Adipocyte (in vitro differentiated cells): Measurements from ENCODE around the gene SLC10A2.

Source experiments
- DNase-seq: peaks from one replicate; pipeline ENCODE4 v3.0.0-alpha.2; 2015; ENCODE audit warnings: low read depth
- H3K27me3 ChIP-seq: replicated peaks from 2 replicates; pipeline ENCODE4 v1.7.0; 2013; ENCODE audit warnings: mild to moderate bottlenecking, low read length, moderate library complexity; ENCODE audit not compliant: control insufficient read depth, insufficient read depth
- H3K36me3 ChIP-seq: 2 replicates; pipeline ENCODE4 v1.7.0; 2013; ENCODE audit warnings: low read length, mild to moderate bottlenecking, moderate library complexity; ENCODE audit not compliant: control insufficient read depth, insufficient read depth, severe bottlenecking
- H3K4me1 ChIP-seq: 2 replicates; pipeline ENCODE4 v1.7.0; 2013; ENCODE audit warnings: mild to moderate bottlenecking, low read length, moderate library complexity; ENCODE audit not compliant: control insufficient read depth, insufficient read depth
- H3K4me3 ChIP-seq: 2 replicates; pipeline ENCODE4 v1.7.0; 2013; ENCODE audit warnings: mild to moderate bottlenecking, low read length, moderate library complexity
- H3K9ac ChIP-seq: 2 replicates; pipeline ENCODE4 v1.7.0; 2013; ENCODE audit warnings: mild to moderate bottlenecking, low read length, moderate library complexity
- H3K9me3 ChIP-seq: 2 replicates; pipeline ENCODE4 v1.7.0; 2013; ENCODE audit warnings: mild to moderate bottlenecking, low read length, moderate library complexity; ENCODE audit not compliant: control insufficient read depth

Gene SLC10A2

DNA sequence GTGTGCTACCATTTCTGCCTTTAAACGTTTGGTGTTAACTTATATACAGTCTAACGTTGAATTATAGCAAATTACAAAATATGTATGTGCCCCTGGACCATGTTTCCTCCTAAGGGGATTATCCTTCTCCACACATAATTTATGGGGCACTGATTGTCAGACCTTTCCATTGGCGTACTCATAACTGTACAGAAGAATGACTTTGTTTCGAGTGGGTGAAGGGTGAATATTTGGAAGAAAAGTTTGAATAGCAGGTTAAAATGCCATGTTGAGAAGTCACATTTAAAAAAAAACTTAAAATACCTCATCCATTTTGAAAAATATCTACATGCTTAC, 58.8 kb downstream of the SLC10A2 start:
- H3K27me3 ChIP-seq = no peaks in the 10 kb centered on the region
- no peaks in the 10 kb centered on the region for H3K36me3 ChIP-seq
- no peak for DNase-seq
- no peak overlapping the region for H3K9ac ChIP-seq
- no peaks in the 10 kb centered on the region for H3K9me3 ChIP-seq
- H3K4me1 ChIP-seq = peaks cover 9% of the 10 kb centered on the region
- no peak overlapping the region for H3K4me3 ChIP-seq

GRCh38 chr13:103006641-103007426, 59.4 kb downstream of the SLC10A2 start:
- no peak for DNase-seq
- Histone ChIP-seq H3K36me3 (no peaks in the 10 kb centered on the region), H3K9me3 (no peaks in the 10 kb centered on the region), H3K4me1 (peaks cover 9% of the 10 kb centered on the region), H3K27me3 (no peaks in the 10 kb centered on the region), H3K4me3 (no peak overlapping the region), H3K9ac (no peak overlapping the region)

DNA sequence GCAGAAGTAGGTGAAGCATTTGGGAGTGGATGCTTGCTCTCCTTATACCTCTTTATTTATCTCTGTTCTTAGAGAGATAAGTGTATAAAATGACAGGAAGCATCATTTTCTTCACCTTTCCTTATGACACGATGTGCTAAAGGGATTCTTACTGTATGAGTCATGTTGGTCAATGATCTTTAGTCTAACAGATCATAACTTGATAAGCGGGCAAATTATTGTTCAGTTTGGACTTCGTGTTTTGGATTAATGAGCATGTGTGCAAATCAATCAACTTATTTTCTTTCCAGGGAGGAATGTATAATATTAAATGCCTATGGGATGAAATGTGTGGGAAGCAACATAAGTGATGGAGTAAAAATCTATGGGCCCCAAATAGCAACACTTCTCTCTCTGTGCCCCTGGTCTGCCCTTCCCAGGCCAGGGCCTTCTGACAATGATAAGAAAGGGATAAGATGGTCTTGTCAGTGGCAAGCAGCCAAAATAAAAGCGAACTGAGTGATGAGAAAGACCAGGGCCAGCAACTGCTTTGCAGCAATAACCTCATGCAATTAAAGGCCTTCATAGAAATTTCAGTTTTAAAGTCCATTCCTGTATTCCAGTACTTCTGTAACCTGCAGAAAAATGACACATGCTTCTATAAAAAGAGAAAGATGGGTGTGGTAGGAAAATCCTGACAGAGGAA, 61.4 kb downstream of the SLC10A2 start:
- peaks cover 9% of the 10 kb centered on the region for H3K4me1 ChIP-seq
- no peak for DNase-seq
- no peak overlapping the region for H3K9ac ChIP-seq
- H3K4me3 ChIP-seq = no peak overlapping the region
- H3K9me3 ChIP-seq = no peaks in the 10 kb centered on the region
- H3K36me3 ChIP-seq = no peaks in the 10 kb centered on the region
- H3K27me3 ChIP-seq = no peaks in the 10 kb centered on the region

DNA sequence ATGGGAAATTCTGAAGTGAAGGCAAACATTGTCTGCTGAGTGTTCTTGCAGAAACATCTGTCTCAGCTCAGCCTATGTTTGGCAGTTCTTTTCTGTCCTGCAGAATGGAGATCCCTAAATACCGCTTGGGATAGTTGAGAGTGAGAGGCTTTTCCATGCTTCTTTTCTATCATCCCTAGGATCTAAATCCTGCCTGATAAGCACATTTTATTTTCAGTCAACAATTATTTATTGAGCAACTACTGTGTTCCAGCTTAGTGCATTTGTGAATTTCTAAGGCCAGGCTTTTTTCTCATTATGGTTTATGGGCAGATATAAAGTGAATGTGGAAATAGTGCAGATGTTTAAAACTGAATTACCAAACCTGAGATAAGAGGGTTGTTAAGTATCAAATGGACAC, 62.6 kb downstream of the SLC10A2 start:
- no peaks in the 10 kb centered on the region for H3K9me3 ChIP-seq
- no peak overlapping the region for H3K4me3 ChIP-seq
- peaks cover 9% of the 10 kb centered on the region for H3K4me1 ChIP-seq
- DNase-seq = no peak
- no peaks in the 10 kb centered on the region for H3K36me3 ChIP-seq
- H3K27me3 ChIP-seq = no peaks in the 10 kb centered on the region
- H3K9ac ChIP-seq = no peak overlapping the region

- Histone ChIP-seq H3K9me3 (no peaks in the 10 kb centered on the region), H3K27me3 (no peaks in the 10 kb centered on the region), H3K4me1 (peaks cover 9% of the 10 kb centered on the region), H3K9ac (no peak overlapping the region), H3K36me3 (no peaks in the 10 kb centered on the region), H3K4me3 (no peak overlapping the region)
- no peak for DNase-seq
These were observed 63.9 kb downstream of the SLC10A2 start for GRCh38 chr13:103002279-103002678.

DNA sequence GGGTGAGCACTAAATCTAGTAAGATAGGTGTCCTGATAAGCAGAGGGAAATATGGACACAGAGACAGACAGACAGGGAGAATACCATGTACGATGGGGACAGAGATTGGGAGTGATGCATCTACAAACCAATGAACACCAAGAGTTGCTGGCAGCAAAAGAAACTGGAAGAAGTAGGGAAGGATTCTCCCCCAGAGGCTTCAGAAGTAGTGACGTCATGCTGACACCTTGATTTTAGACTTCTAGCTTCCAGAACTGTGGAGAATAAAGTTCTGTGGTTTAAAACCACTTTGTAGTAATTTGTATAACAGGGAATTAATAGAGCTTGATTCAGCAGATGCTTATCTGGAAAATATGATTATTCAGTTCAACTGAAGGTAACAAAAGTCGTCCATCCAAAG, 66.1 kb downstream of the SLC10A2 start:
- Histone ChIP-seq H3K4me3 (no peak overlapping the region), H3K27me3 (no peaks in the 10 kb centered on the region), H3K36me3 (no peaks in the 10 kb centered on the region), H3K9ac (no peak overlapping the region), H3K9me3 (peaks cover 2% of the 10 kb centered on the region), H3K4me1 (peaks cover 9% of the 10 kb centered on the region)
- DNase-seq = no peak

DNA sequence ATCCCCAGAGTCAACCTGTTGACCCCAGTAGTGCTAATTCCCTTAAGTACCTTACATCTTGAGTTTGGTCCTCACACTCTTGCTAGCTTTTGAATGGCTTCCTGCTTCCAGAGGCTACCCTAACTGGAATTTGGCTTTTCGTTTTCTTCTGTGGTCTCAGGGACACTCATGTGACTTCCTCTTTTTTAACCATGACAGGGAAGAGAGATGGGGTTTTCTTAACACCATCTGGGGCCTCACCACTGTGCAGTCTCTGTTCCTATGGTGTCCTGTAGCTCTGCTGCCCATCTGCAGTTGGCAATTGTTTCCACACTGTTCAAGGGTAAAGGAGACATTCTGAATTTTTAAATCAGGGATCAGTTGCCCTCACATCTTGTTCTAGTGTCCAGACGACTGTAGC, 66.7 kb downstream of the SLC10A2 start:
- H3K4me1 ChIP-seq = peaks cover 9% of the 10 kb centered on the region
- DNase-seq = no peak
- H3K36me3 ChIP-seq = no peaks in the 10 kb centered on the region
- H3K27me3 ChIP-seq = no peaks in the 10 kb centered on the region
- no peak overlapping the region for H3K9ac ChIP-seq
- no peak overlapping the region for H3K4me3 ChIP-seq
- H3K9me3 ChIP-seq = peaks cover 2% of the 10 kb centered on the region
